IPS DF 19.7 (cell line): Measurements from ENCODE around the gene CD4.
"Not testable (repeated sequence)": the region's sequence is repeated elsewhere in the genome, so short reads cannot be mapped to it uniquely, and the experiment has no call there.

Experiments used
- DNase-seq: peaks from one replicate; pipeline ENCODE4 v3.0.0-alpha.2; 2013; ENCODE audit warnings: low read depth, low spot score

CD4 gene

DNA sequence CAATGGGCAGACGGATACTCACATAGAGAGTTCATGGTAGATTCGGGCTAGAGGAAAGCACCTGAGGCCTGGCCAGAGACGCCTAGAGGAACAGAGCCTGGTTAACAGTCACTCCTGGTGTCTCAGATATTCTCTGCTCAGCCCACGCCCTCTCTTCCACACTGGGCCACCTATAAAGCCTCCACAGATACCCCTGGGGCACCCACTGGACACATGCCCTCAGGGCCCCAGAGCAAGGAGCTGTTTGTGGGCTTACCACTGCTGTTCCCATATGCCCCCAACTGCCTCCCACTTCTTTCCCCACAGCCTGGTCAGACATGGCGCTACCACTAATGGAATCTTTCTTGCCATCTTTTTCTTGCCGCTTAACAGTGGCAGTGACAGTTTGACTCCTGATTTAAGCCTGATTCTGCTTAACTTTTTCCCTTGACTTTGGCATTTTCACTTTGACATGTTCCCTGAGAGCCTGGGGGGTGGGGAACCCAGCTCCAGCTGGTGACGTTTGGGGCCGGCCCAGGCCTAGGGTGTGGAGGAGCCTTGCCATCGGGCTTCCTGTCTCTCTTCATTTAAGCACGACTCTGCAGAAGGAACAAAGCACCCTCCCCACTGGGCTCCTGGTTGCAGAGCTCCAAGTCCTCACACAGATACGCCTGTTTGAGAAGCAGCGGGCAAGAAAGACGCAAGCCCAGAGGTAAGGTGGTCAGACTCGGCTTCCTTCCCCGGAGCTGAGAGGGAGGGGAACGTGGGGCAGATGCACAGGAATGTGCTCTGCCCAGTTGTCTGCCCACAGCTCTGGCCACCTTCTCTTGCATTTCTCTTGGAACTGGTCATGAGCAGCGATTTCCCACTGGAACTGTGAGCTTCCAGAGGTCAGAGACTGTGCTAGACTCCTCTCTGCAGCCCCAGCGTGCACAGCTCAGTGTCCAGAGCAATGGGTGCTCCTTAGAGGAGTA lies at the start of gene CD4:
TSS of gene CD4 (plus strand) at position 557 of the 953 bp plus-strand sequence. CDS start 10,611 bp downstream, outside the sequence.
- DNase-seq, result no peak

DNA sequence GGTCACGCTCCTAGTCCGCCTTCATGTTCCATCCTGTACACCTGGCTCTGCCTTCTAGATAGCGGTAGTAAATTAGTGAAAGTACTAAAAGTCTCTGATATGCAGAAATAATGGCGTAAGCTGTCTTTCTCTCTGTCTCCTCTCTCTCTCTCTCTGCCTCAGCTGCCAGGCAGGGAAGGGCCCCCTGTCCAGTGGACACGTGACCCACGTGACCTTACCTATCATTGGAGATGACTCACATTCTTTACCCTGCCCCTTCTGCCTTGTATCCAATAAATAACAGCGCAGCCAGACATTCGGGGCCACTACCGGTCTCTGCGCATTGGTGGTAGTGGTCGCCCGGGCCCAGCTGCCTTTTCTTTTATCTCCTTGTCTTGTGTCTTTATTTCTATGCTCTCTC lies 47.2 kb upstream of the CD4 start:
- not testable (repeated sequence) for DNase-seq

DNA sequence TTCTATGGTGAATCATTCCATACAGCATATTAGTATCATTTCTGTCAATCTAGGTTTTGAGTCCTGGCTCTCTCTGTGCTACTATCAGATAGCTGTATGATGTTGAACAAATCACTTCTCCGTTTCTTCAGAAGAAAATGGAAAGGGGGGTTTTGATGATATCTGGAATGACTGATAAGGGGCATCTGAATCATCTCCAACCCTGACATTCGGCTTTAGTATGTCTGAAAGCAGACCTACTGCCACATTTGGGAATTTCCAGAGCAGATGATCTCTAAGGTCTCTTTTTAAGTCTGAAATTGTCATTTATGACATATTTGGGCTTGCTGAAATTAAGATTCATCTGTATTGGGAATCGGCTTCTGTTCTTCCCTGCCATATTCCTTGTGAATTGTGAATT lies 46.5 kb upstream of the CD4 start:
- DNase-seq, result no peak

DNA sequence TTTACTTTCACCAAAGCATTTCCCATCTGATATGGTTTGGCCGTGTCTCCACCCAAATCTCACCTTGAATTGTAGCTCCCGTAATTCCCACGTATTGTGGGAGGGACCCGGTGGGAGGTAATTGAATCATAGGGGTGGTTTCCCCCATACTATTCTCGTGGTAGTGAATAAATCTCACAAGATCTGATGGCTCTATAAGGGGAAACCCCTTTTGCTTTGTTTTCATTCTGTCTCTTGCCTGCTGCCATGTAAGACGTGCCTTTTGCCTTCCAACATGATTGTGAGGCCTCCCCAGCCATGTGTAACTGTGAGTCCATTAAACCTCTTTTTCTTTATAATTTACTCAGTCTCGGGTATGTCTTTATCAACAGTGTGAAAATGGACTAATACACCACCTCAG lies 46.0 kb upstream of the CD4 start:
- not testable (repeated sequence) for DNase-seq

DNA sequence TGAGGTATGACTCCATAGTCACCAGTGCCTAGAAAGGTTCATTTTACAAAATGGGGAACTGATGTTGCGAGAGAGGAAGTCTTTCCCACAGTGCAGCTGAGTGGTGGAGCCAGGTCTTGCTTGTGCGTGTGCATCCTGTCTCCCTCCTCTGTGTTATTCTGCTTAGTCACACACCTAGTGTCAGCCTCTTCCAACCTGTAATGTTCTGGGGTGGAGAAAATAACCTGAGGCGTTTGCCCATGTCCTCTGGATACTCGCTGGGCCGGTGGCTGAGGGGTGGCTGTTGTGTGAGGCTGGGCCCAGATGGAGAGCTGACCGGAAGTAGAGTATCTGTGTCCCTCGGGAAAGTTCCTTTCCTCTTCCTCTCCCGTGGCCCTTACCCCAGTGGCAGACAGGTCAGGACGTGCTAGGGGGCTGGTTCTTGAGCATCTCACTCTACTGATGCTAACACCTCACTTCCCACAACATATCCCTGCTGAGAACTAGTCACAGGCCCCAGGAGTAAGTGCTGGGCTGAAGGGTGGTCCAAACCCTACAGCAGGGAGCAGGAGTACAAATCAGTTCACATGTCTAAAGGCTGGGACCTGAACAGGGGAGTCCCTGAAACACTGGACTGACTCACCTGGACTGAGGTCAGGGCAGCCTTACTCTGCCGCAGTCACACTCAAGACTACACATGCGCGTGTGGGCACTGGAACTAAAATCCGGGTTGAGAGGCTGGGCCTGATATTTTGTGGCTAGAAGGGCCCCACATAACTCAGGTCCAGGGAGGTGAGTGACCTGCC lies 43.4 kb upstream of the CD4 start:
- DNase-seq, result no peak

DNA sequence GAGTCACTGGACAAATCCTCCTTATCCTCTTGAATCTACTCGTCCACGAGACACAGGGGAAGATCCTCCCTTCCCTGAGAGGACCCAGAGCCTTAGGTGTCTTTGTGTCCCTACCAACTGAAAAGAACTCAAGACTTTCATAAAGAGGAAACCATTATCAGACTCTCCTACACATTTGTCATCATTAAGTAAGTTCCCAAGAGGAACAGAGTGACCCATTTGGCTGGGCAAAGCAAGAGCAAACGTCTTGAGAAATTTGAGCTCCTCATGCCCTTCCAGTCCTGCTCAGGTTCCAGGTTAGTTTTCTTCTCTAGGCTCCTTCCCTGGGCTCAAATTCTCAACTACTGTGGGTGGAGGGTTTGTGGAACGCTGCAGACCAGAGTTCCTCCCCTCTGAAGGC lies 42.1 kb upstream of the CD4 start:
- no peak for DNase-seq

DNA sequence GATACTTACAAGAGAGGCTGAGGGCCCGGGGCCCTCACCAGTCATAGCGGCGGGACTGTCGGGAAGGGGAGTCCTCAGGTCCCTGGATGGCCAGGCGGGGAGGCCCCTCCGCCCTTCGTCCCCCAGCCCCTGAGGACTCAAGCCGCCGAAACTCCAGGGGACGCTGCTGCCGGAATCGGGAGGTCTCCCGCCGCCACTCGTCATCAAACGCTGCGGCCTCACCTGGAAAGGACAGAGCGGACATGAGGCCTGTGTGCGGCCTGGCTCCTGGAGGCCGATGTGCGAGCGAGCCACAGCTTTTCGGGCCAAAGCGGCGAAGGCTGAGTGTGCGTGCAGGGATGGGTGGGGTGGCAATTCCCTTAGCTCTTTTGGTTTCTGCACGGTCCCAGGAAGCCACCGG lies 40.6 kb upstream of the CD4 start:
- no peak for DNase-seq

DNA sequence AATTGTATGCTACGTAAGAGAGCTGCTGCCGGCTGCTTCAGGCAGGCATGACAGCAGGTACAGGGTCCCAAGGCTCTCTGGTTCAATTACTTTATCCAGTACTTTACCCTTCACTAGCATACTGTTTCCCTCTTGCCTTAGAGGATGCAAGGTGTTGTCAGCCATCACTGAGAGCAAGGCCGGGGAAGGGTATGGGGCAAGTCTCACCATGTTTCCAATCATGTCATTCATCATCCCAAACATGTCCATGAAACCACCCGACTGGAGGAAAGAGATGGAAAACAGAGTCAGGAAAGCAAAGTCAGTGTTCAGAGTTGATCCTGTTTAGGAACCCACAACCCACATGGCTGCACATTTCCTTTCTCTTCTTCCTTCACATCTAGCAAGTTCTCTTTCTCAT lies 38.8 kb upstream of the CD4 start:
- DNase-seq, result no peak

DNA sequence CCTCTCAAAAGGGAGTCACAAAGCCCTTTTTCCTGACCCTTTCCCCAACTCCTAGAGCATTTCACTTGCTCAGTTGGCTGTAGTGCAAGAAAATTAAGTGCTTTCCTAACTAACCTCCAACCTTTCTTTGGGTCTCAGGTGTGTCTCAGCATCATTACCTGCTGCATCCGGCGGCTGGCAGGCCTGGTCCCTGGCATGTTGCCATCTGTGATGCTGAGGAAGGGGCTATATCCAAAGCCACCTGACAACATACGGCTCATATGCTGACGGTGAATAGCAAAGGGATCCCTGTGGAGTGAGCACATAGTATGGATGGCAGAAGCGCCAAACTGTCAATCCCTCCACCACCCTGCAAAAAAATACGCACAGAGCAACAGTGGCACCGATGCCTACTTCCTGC lies 37.6 kb upstream of the CD4 start:
- no peak for DNase-seq

DNA sequence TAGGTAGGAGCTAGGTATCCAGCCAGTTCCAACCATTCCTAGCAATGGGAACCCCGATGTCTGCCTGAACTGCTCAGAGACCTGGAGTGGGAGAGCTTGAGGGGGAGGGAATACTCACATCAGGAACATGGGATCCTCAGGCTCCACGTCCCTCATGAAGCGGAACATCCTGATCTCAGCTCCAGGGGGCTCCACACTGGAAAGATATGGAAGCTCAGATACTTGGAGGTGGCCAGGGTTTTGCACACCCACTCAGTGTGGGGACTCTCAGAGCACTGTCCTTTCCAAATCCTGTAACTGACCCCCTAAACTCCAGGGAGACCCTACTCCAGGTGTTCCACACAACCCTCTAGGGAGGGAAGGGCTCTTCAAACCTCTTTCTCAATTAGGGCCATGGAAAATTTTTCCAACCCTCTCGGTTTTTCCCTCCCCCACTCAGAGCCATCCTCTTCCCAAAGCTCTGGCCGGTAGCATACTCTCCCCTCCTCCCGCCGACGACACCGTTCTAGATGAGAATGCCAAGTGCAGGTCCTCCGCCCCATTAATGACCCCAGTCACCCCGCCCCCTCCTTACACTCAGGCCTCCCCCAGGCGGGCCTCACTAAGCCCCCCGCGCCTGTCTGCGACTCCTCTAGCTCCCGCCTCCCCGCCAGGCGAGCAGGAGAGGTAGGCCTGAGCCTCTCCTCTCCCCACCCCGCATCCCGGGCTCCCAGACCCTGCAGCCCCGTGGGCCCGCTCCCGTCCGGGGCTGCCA lies 37.0 kb upstream of the CD4 start:
- DNase-seq, result no peak

DNA sequence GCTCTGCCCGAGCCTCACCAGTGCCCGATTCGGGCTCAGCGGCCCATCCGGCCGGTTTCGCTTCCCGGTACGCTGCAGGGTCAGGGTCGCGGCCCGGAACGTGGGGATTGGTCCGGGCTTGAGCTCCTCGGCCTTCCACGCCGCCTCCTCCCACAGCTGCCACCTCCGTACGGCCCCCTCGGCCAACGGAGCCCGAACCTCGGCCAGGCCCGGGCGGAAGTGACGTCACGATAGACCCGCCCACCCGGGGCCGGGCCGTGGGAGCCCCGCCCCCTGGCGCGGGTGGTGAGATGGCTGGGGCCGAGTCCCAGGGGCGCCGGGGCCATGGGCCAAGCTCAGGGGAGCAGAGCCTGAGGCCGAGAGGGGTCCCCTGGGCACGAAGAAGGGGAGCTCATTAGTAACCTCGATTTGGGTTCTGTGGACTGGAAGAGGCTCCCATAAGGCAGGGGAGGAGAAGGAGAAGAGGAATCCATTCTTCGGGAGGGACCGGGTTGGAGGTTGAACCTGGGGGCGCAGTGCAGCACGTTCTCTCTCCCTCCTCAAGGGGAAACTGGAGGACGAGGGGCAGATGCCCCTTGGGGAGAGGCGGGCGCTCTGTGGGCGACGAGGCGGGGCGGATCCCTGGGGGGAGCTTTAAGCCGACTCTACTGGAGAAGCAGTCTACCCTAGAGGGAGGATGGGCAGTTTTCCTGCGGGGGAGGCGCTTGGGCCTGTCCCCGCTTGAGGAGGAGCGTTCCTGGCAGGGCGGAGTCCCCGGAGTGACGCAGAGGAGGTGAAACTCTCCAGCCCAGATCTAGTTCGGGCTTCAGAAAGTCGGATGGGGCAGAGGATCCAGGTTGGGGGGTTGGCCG lies 36.2 kb upstream of the CD4 start, which contains the start of gene MLF2:
TSS of gene MLF2 (minus strand) at position 221 of the 851 bp plus-strand sequence. CDS start 807 bp downstream, outside the sequence.
- peak; percentile 87 for DNase-seq

DNA sequence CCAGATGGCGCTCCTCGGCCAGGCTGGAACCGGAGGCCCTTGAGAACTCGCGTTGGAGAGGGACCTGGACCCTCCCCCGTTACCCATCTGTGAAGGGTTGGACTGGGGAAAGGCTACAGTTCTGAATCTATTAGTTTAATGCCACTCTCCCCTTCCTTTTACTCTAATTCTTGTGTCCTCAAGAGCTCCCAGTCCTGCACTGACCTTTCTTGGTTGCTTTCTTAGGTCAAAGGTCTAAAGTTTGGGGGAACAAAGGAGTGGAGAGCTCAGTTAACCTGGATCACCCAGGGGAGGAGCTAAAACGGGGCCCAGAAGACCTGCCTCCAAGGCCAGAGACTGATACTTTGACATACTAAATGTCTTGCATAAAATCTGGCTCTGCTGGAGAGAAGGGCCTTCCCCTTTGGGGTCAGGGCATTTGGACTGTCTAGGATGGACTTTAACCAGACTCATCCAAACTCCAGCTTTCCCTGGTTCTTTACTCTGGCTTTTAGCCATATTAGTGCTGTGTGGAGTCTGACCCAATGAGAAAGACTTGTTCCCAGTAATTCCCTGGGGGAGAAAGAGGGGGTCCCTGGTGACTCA lies 35.5 kb upstream of the CD4 start:
- no peak for DNase-seq

DNA sequence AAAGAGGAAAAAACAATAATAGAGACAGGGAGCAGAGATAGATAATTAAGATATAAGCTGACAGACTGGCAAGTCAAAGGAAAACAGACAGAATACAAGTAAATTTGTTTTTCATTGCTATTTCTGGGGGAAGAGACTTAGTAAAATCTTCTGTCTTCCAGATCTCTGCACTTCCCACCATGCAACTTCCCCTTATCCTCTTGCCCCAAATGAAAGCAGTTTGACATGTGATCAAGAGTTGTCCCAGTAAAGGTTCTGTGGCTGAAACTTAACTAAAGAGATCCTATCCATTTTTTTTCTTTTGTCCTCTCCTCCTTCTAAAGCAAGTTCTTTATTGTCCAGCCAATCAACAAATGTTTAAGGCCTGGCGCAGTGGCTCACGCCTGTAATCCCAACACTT lies 34.9 kb upstream of the CD4 start:
- no peak for DNase-seq

DNA sequence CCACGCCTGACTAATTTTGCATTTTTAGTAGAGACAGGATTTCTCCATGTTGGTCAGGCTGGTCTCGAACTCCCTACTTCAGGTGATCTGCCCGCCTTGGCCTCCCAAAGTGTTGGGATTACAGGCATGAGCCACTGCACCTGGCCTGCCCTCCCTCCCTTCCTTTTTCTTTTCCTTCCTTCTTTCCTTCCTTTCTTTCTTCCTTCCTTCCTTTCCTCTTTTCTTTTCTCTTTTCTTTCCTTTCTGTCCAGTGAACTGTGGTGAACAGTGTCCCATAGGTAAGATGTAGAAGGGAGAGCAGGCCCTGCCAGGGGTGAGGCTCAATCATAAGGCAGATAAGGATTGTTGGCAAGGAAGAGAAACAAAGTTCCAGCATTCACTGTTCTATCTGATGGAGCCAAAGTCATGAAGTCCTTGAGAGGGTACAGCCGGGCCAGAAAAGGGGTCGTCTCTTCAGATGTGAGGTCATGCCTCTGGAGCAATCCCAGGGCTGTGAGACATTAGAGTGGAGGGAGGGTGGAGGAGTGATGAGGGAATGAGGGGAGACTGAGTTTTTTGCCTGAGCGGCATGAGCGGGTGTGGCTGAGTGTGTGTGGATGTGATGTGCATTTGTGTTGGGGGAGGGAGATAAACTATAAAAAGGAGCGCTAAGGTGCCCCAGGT lies 32.2 kb upstream of the CD4 start:
- no peak for DNase-seq

DNA sequence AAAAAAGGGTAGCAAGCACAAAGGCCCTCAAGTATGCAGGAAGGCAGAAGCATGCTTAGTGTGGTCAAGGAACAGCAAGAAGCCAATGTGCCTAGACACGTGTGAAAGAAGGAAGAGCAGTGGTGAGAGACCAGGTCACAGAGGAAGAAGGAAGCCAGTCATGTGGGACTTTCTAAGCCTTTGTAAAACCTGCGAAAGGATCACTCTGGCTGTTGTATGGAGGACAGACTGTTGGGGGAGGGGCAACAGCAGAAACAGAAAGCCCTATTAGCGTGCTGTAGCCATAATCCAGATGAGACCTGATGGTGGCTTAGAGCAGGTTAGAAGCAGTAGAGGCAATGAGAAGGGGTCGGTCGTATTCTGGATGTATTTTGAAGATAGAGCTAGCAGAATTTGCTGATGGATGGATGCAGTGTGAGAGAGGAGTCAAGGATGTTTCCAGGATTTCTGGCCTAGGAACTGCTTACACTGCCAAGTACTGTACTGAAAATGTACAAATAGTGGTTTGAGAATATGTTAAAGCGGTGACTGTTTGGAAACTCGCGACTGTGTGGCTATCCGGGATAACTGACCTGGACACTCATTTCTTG lies 30.7 kb upstream of the CD4 start:
- DNase-seq, result no peak

DNA sequence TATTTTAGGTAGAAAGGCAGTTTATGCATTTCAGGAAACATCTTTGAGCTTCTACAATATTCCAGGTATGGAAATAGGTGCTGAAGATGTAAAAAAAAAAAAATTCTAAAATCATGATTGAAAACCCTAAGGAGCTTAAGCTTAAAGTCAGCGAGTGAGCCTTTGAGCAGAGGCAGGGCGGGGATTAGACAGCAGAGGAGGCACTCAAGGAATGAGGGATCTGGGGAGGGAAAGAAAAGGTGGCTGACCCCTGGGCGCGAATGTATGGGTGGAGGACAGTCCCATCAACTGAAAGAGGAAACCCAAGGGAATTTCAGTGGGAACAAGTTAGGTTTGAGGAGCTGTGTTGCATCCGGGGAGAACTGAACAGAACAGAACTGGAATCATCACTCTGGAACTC lies 29.6 kb upstream of the CD4 start:
- DNase-seq, result no peak

DNA sequence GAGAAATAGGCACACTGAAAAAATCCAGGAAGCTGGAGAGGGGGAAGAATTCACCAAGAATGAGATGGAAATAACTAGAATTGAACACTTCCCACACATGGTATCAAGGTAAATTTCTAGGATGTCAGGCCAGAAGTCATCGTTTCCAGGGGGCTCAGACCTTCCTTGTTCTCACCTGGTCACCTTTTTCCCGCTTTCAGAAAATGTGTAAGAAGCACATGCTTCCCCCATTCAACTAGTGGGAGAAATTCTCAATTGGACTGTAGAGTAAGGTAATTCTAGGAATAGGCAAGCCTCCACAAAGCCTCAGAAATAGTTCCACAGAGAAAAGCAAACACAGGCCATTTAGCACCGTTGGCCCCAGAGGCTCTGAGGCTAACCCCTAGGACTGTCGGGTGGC lies 25.9 kb upstream of the CD4 start:
- DNase-seq, result no peak

DNA sequence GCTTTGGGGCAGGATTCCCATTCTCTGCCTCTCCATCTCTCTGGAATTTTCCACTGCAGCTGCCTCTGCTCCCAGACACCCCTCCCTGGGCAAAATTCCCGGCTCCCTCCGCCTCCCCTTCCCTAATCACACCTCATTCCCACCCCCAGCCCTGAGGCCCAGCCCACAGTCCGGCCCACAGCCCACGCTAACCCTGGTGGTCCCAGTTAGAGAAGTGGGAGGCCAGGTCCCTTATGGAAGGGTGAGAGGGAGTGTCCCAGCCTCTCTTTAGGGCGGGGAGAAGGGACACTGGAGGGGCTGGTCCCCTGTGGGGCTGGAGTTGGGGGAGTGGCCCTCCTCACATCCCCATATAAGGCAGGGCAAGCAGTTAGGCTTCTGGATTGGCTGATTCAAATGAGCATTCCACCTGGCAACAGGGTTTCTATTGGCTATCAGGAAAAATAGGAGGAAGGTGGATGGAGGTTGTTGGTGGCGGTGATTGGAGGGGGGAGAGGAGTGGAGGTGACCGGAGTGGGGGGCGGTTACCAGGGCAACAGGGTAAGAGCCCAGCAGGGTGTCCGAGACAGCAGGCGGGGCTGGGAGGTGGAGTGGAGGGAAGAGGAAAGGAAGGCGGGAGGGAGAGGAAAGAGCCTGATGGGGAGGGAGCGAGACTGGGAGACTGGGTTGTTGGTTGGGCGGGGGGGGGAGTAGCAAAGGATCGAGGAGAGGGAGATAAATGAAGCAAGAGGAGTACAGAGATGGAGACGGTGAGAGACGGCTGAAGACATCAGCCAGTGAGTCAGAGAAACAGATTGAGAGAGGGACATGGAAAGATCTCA lies 25.1 kb upstream of the CD4 start:
- DNase-seq, result peak; percentile 99
